Activated CD8-positive, alpha-beta T cell treated with anti-CD3 and anti-CD28 coated beads for 36 hours (primary cell): ENCODE results near the gene NDUFAF5. TPM values are rescaled to one million over a fixed set of nuclear protein-coding genes. Genes with fewer than 3 reads are reported as not detected.
A peak's percentile ranks its signal among the peaks of the same experiment; 100 is the strongest.
"Not testable (repeated sequence)": the region's sequence is repeated elsewhere in the genome, so short reads cannot be mapped to it uniquely, and the experiment has no call there.

ENCODE experiments used
- ATAC-seq: fragments of 200-7000 bp; cut with Tn5 transposase; one replicate; pipeline ENCODE4 v1.10.0; 2021; ENCODE audit warnings: mild to moderate bottlenecking, moderate library complexity
- CTCF ChIA-PET: fragments of 350-600 bp; sonication (Branson Sonifier 250); formaldehyde crosslinking; loops from one replicate; lab custom pipeline; 2021; ENCODE audit warnings: antibody characterized with exemption; lab: Charles Lee
- POLR2A ChIA-PET: fragments of 350-600 bp; sonication (Branson Sonifier 250); formaldehyde crosslinking; loops from one replicate; lab custom pipeline; 2021; ENCODE audit warnings: antibody characterized with exemption; lab: Charles Lee
- DNase-seq: peaks from one replicate; pipeline ENCODE4 v3.0.0-alpha.2; 2020
- H3K27ac Mint-ChIP-seq: one replicate; pipeline ENCODE4 v1.8.0; 2021; ENCODE audit warnings: mild to moderate bottlenecking, mixed read lengths
- H3K27me3 Mint-ChIP-seq: one replicate; pipeline ENCODE4 v1.8.0; 2021; ENCODE audit warnings: mixed read lengths
- H3K36me3 Mint-ChIP-seq: one replicate; pipeline ENCODE4 v1.8.0; 2021; ENCODE audit warnings: low read depth, mixed read lengths
- H3K4me1 Mint-ChIP-seq: one replicate; pipeline ENCODE4 v1.8.0; 2021; ENCODE audit warnings: low read depth, mixed read lengths
- H3K4me3 Mint-ChIP-seq: one replicate; pipeline ENCODE4 v1.8.0; 2021; ENCODE audit warnings: mild to moderate bottlenecking, moderate library complexity, mixed read lengths
- H3K9me3 Mint-ChIP-seq: one replicate; pipeline ENCODE4 v1.8.0; 2021; ENCODE audit warnings: mixed read lengths
- CTCF ChIP-seq: fragments of 200-600 bp; IDR thresholded peaks from one replicate; pipeline ENCODE4 v1.8.0; 2022; ENCODE audit warnings: antibody characterized with exemption, mild to moderate bottlenecking
- intact Hi-C: fragments of 100-400 bp; cut with micrococcal nuclease; formaldehyde crosslinking; loops from one replicate; pipeline ENCODE4 v1.10.0; 2022
- total RNA-seq, 2 experiments: library from RNA; stranded (reverse); gene quantifications; one replicate each; pipeline ENCODE4 v1.2.3, GENCODE V29; 2021

The NDUFAF5 gene
- 10 to 100 TPM; 25.9 to 28.4 TPM for total RNA-seq

GRCh38 chr20:13784893-13785715 is at the start of gene NDUFAF5, which contains the start of gene ESF1:
Gene NDUFAF5, plus strand, starts transcription at chr20:13785028. Its CDS starts 41 bp downstream, at chr20:13785069.
Gene ESF1, minus strand, starts transcription at chr20:13784919. Its CDS starts 1,779 bp downstream, at chr20:13783140.
- intact Hi-C loops, result no loop called here
- ChIA-PET POLR2A (interaction anchor here (0.5 to 1.3 kb wide), 6 partner anchors 10 to 537 kb away, joined by 3 to 6 read pairs (median 3); no protein-coding TSS in a partner anchor), CTCF (interaction anchor here (1.1 to 4.0 kb wide), 7 partner anchors 9 to 172 kb away, joined by 3 to 29 read pairs (median 4); no protein-coding TSS in a partner anchor)
- Mint-ChIP-seq H3K36me3 (peaks cover 41% of the 10 kb centered on the region), H3K4me3 (peak within 1 kb of the TSS; percentile 100), H3K9me3 (no peaks in the 10 kb centered on the region), H3K4me1 (peaks cover 52% of the 10 kb centered on the region), H3K27ac (peak within 1 kb of the TSS; percentile 98), H3K27me3 (no peaks in the 10 kb centered on the region)
- TF ChIP-seq CTCF, result no peak
- DNase-seq, result peak; percentile 97
- peak; percentile 99 for ATAC-seq

- ATAC-seq (no peak), DNase-seq (no peak)
- Mint-ChIP-seq H3K36me3 (peaks cover 60% of the 10 kb centered on the region), H3K27me3 (no peaks in the 10 kb centered on the region), H3K27ac (no peak overlapping the region), H3K9me3 (peaks cover 8% of the 10 kb centered on the region), H3K4me3 (no peak overlapping the region), H3K4me1 (peaks cover 7% of the 10 kb centered on the region)
- ChIA-PET CTCF (interaction anchor here (1.2 kb wide), 1 partner anchor 12 kb away, joined by 3 read pairs; no protein-coding TSS in a partner anchor), POLR2A (no interaction called here)
- no peak for TF ChIP-seq CTCF
- intact Hi-C loops, result no loop called here
Observed at GRCh38 chr20:13735826-13736225, 49.0 kb upstream of the NDUFAF5 start.

- ChIA-PET POLR2A (no interaction called here), CTCF (no interaction called here)
- TF ChIP-seq CTCF, result no peak
- Mint-ChIP-seq H3K27ac (no peak overlapping the region), H3K27me3 (no peaks in the 10 kb centered on the region), H3K4me1 (peaks cover 13% of the 10 kb centered on the region), H3K4me3 (no peak overlapping the region), H3K9me3 (peaks cover 14% of the 10 kb centered on the region), H3K36me3 (peaks cover 64% of the 10 kb centered on the region)
- no peak for ATAC-seq
- intact Hi-C loops, result no loop called here
- no peak for DNase-seq
Observed at GRCh38 chr20:13736436-13737191, 48.2 kb upstream of the NDUFAF5 start.

- intact Hi-C loops, POLR2A ChIA-PET, CTCF ChIA-PET, H3K4me3 Mint-ChIP-seq, H3K27me3 Mint-ChIP-seq, ATAC-seq, DNase-seq, H3K27ac Mint-ChIP-seq: not testable (repeated sequence)
- Mint-ChIP-seq H3K9me3 (peaks cover 17% of the 10 kb centered on the region), H3K4me1 (peaks cover 24% of the 10 kb centered on the region), H3K36me3 (peaks cover 64% of the 10 kb centered on the region)
Observed at GRCh38 chr20:13738187-13738586, 46.6 kb upstream of the NDUFAF5 start.

GRCh38 chr20:13739731-13740649 is 44.8 kb upstream of the NDUFAF5 start:
- Mint-ChIP-seq H3K4me3 (no peak overlapping the region), H3K27ac (no peak overlapping the region), H3K9me3 (peaks cover 17% of the 10 kb centered on the region), H3K36me3 (peaks cover 70% of the 10 kb centered on the region), H3K27me3 (no peaks in the 10 kb centered on the region), H3K4me1 (peaks cover 24% of the 10 kb centered on the region)
- intact Hi-C loops, result no loop called here
- ChIA-PET CTCF (no interaction called here), POLR2A (no interaction called here)
- no peak for DNase-seq
- TF ChIP-seq CTCF, result no peak
- no peak for ATAC-seq
